Endothelial cell of umbilical vein (primary cell): ENCODE results near the gene CARHSP1.

ENCODE experiments used
- CTCF ChIP-seq, 2 donors: IDR thresholded peaks; 1 replicate in 1 of 2; 2 replicates in 1 of 2; pipeline ENCODE4 v1.5.1; 2011; ENCODE audit warnings: low read length in 2 of 2, mild to moderate bottlenecking in 2 of 2, moderate library complexity in 2 of 2, control low read depth in 1 of 2, inconsistent platforms in 1 of 2, low read depth in 1 of 2; ENCODE audit not compliant: insufficient read depth in 1 of 2; ENCODE audit errors: extremely low read depth in 1 of 2
- JUN ChIP-seq: IDR thresholded peaks from 2 replicates; pipeline ENCODE4 v1.6.1; 2011; ENCODE audit warnings: borderline replicate concordance, low read depth; ENCODE audit not compliant: insufficient read length, insufficient read depth
- MAX ChIP-seq: IDR thresholded peaks from 2 replicates; pipeline ENCODE4 v1.6.1; 2011; ENCODE audit not compliant: insufficient read depth, insufficient read length
- MYC ChIP-seq: IDR thresholded peaks from one replicate; pipeline ENCODE4 v1.6.1; 2011; ENCODE audit warnings: mild to moderate bottlenecking, low read depth, low read length
- POLR2A ChIP-seq: IDR thresholded peaks from 2 replicates; pipeline ENCODE4 v1.6.1; 2012; ENCODE audit warnings: low read depth, mild to moderate bottlenecking, control low read depth, low read length
- POLR2AphosphoS5 ChIP-seq: IDR thresholded peaks from 2 replicates; pipeline ENCODE4 v1.6.1; 2012; ENCODE audit warnings: low read depth, mild to moderate bottlenecking, control low read depth, low read length, moderate library complexity; ENCODE audit not compliant: insufficient read depth

- TF ChIP-seq CTCF (IDR thresholded peaks at IDR 0.05; ENCODE audit: extremely low read depth in 1 of 2, insufficient read depth in 1 of 2, low read depth in 1 of 2, low read length in 2 of 2) (peak in 1 of 2 donors; percentile 9), MAX (no peak), POLR2AphosphoS5 (no peak), POLR2A (no peak), MYC (no peak), JUN (no peak)
Observed at GRCh38 chr16:8869212-8869987, 594 bp upstream of the CARHSP1 start.
